ENCODE data around the gene PSAT1.
"Not testable (repeated sequence)": the region's sequence is repeated elsewhere in the genome, so short reads cannot be mapped to it uniquely, and the experiment has no call there.

PSAT1 gene

GRCh38 chr9:78296893-78297671, at the start of gene PSAT1:
Gene PSAT1 (plus strand): TSS chr9:78297125. CDS start chr9:78297211, 86 bp downstream.
- DNase-seq: peak; percentile 95

- DNase-seq: no peak
These were observed 48.3 kb upstream of the PSAT1 start for GRCh38 chr9:78248635-78249034.

GRCh38 chr9:78249542-78249941, 47.4 kb upstream of the PSAT1 start:
- DNase-seq: no peak

- DNase-seq: no peak
These were observed 44.3 kb upstream of the PSAT1 start for GRCh38 chr9:78252616-78253015.

GRCh38 chr9:78253285-78253684, 43.6 kb upstream of the PSAT1 start:
- DNase-seq: no peak

GRCh38 chr9:78261403-78262001, 35.4 kb upstream of the PSAT1 start:
- DNase-seq: peak; percentile 13

- no peak for DNase-seq
These were observed 34.3 kb upstream of the PSAT1 start for GRCh38 chr9:78262655-78263054.

- no peak for DNase-seq
These were observed 29.0 kb upstream of the PSAT1 start for GRCh38 chr9:78267889-78268288.

GRCh38 chr9:78269784-78270183, 27.1 kb upstream of the PSAT1 start:
- no peak for DNase-seq

- no peak for DNase-seq
These were observed 24.6 kb upstream of the PSAT1 start for GRCh38 chr9:78272307-78272706.

- DNase-seq: no peak
These were observed 23.2 kb upstream of the PSAT1 start for GRCh38 chr9:78273761-78274160.

- no peak for DNase-seq
These were observed 18.6 kb upstream of the PSAT1 start for GRCh38 chr9:78278177-78278777.

GRCh38 chr9:78278801-78279200, 18.1 kb upstream of the PSAT1 start:
- DNase-seq: no peak

GRCh38 chr9:78280982-78281668, 15.8 kb upstream of the PSAT1 start:
- DNase-seq: peak; percentile 2

- not testable (repeated sequence) for DNase-seq
These were observed 12.7 kb upstream of the PSAT1 start for GRCh38 chr9:78284181-78284580.

GRCh38 chr9:78286125-78286524, 10.8 kb upstream of the PSAT1 start:
- DNase-seq: no peak

- no peak for DNase-seq
These were observed 10.0 kb upstream of the PSAT1 start for GRCh38 chr9:78286946-78287388.

- peak; percentile 64 for DNase-seq
These were observed 8.6 kb upstream of the PSAT1 start for GRCh38 chr9:78288214-78288892.

GRCh38 chr9:78289474-78289873, 7.5 kb upstream of the PSAT1 start:
- DNase-seq: no peak

- no peak for DNase-seq
These were observed 5.5 kb upstream of the PSAT1 start for GRCh38 chr9:78291240-78291925.

- no peak for DNase-seq
These were observed 4.9 kb upstream of the PSAT1 start for GRCh38 chr9:78292026-78292425.

Measured in NCI-H1105 treated with DMSO at 0.1 percent for 48 hours (cell line).